ENCODE data around the gene TMEM245.
A peak's percentile ranks its signal among the peaks of the same experiment; 100 is the strongest.

DNA sequence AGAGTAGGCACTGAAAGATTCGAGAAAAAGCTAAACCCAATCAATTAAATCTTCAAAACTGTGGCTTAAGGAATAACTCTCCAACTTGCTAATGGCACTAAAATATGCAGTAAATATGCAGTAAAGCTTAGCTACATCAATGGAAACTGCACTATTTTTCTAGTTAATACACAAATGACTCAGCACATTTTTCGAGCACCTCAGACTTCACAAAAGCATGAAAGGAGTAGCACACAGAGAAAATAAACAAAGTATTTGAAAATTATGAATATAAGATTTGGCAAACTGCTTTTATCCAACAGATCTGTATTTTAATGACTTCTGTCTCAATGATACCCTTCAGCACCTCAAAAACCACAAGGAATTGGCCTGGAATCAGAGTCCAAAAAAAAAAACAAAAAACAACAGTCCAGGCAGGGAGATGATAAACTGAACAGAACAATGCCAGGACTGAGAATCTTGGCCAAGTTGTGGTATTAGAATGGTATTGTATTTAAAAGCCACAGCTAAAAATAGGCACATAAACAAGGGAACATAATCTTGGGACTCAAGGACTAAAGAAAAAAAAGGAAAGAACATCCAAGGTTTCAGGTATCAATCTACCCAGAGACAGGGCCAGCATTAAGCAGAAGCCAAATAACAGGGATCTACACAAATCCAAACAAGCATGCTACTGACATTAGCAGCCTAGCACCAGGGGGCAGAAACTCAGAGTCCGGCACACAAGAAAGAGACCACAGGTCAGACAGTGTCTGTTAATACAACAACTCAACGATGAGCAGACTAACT is 21.4 kb downstream of the TMEM245 start:
- TF ChIP-seq EZH2 (IDR thresholded peaks at IDR 0.05; ENCODE audit: low read depth), result no peak
- TF ChIP-seq, protein P1, sequence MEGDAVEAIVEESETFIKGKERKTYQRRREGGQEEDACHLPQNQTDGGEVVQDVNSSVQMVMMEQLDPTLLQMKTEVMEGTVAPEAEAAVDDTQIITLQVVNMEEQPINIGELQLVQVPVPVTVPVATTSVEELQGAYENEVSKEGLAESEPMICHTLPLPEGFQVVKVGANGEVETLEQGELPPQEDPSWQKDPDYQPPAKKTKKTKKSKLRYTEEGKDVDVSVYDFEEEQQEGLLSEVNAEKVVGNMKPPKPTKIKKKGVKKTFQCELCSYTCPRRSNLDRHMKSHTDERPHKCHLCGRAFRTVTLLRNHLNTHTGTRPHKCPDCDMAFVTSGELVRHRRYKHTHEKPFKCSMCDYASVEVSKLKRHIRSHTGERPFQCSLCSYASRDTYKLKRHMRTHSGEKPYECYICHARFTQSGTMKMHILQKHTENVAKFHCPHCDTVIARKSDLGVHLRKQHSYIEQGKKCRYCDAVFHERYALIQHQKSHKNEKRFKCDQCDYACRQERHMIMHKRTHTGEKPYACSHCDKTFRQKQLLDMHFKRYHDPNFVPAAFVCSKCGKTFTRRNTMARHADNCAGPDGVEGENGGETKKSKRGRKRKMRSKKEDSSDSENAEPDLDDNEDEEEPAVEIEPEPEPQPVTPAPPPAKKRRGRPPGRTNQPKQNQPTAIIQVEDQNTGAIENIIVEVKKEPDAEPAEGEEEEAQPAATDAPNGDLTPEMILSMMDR (conservative IDR thresholded peaks at IDR 0.05), result peak; percentile 36; the same call in 1 of the 2 replicates

All from PC-9 (cell line).